ENCODE results near the gene ZNF565. TPM values are rescaled to one million over a fixed set of nuclear protein-coding genes. Genes with fewer than 3 reads are reported as not detected.
"Not testable (repeated sequence)": the region's sequence is repeated elsewhere in the genome, so short reads cannot be mapped to it uniquely, and the experiment has no call there.

ZNF565 gene
- total RNA-seq, 1 donor from 2014 or later, result 8.9 TPM

- H3K9me3 Mint-ChIP-seq, result peaks cover 3% of the 10 kb centered on the region
- no peak for DNase-seq (ENCODE audit: low spot score in 2 of 2, unreplicated experiment in 2 of 2)
- peak overlapping the region; percentile 59 for H3K4me3 Mint-ChIP-seq
- TF ChIP-seq CTCF (IDR thresholded peaks at IDR 0.05; ENCODE audit: unreplicated experiment), result no peak
- peaks cover 8% of the 10 kb centered on the region for H3K36me3 Mint-ChIP-seq
- peaks cover 12% of the 10 kb centered on the region for H3K4me1 Mint-ChIP-seq
- no peak overlapping the region for H3K27ac Mint-ChIP-seq
- peaks cover 15% of the 10 kb centered on the region for H3K27me3 Mint-ChIP-seq (ENCODE audit: low read depth)
These were observed 30.9 kb upstream of the ZNF565 start for GRCh38 chr19:36245210-36246005.

DNA sequence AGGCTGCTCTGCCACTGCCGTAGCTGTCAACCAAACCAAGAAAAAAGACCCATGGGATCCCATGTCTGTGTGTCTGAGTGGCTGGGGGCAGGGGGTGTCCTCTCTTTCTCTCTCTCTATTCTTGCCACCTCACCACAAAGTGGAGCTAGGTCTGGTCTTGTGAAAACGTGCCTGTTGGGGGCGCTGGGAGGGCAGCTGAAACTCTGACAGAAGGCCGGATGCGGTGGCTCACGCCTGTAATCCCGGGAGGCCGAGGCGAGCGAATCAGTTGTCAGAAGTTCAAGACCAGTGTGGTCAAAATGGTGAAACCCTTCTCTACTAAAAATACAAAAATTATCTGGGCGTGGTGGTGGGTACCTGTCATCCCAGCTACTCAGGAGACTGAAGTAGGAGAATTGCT is 29.6 kb upstream of the ZNF565 start:
- TF ChIP-seq CTCF (IDR thresholded peaks at IDR 0.05; ENCODE audit: unreplicated experiment), result no peak
- H3K9me3 Mint-ChIP-seq, result peaks cover 6% of the 10 kb centered on the region
- peaks cover 17% of the 10 kb centered on the region for H3K36me3 Mint-ChIP-seq
- H3K27ac Mint-ChIP-seq, result no peak overlapping the region
- DNase-seq (ENCODE audit: low spot score in 2 of 2, unreplicated experiment in 2 of 2), result no peak
- H3K27me3 Mint-ChIP-seq (ENCODE audit: low read depth), result peaks cover 15% of the 10 kb centered on the region
- no peak overlapping the region for H3K4me3 Mint-ChIP-seq
- peaks cover 12% of the 10 kb centered on the region for H3K4me1 Mint-ChIP-seq

- no peak for TF ChIP-seq CTCF (IDR thresholded peaks at IDR 0.05; ENCODE audit: unreplicated experiment)
These were observed 22.5 kb upstream of the ZNF565 start for GRCh38 chr19:36236946-36237310.

GRCh38 chr19:36236304-36236945 is 22.0 kb upstream of the ZNF565 start:
- Mint-ChIP-seq H3K4me3 (no peak overlapping the region), H3K36me3 (peaks cover 76% of the 10 kb centered on the region), H3K27me3 (ENCODE audit: low read depth) (no peaks in the 10 kb centered on the region), H3K4me1 (no peaks in the 10 kb centered on the region), H3K9me3 (peaks cover 27% of the 10 kb centered on the region), H3K27ac (no peak overlapping the region)
- TF ChIP-seq CTCF (IDR thresholded peaks at IDR 0.05; ENCODE audit: unreplicated experiment), result no peak
- DNase-seq (ENCODE audit: low spot score in 2 of 2, unreplicated experiment in 2 of 2), result no peak

More at GRCh38 chr19:36236946-36237310, 22.5 kb upstream of the ZNF565 start:
- Mint-ChIP-seq H3K27me3 (ENCODE audit: low read depth) (no peaks in the 10 kb centered on the region), H3K4me1 (no peaks in the 10 kb centered on the region), H3K36me3 (peaks cover 73% of the 10 kb centered on the region), H3K9me3 (peaks cover 27% of the 10 kb centered on the region), H3K27ac (no peak overlapping the region), H3K4me3 (no peak overlapping the region)
- DNase-seq (ENCODE audit: low spot score in 2 of 2, unreplicated experiment in 2 of 2), result no peak

- not testable (repeated sequence) for H3K4me3 Mint-ChIP-seq; DNase-seq (ENCODE audit: low spot score in 2 of 2, unreplicated experiment in 2 of 2); H3K4me1 Mint-ChIP-seq; H3K27ac Mint-ChIP-seq; H3K27me3 Mint-ChIP-seq (ENCODE audit: low read depth)
- Mint-ChIP-seq H3K36me3 (peaks cover 81% of the 10 kb centered on the region), H3K9me3 (peaks cover 25% of the 10 kb centered on the region)
These were observed 19.2 kb upstream of the ZNF565 start for GRCh38 chr19:36233626-36234025.

DNA sequence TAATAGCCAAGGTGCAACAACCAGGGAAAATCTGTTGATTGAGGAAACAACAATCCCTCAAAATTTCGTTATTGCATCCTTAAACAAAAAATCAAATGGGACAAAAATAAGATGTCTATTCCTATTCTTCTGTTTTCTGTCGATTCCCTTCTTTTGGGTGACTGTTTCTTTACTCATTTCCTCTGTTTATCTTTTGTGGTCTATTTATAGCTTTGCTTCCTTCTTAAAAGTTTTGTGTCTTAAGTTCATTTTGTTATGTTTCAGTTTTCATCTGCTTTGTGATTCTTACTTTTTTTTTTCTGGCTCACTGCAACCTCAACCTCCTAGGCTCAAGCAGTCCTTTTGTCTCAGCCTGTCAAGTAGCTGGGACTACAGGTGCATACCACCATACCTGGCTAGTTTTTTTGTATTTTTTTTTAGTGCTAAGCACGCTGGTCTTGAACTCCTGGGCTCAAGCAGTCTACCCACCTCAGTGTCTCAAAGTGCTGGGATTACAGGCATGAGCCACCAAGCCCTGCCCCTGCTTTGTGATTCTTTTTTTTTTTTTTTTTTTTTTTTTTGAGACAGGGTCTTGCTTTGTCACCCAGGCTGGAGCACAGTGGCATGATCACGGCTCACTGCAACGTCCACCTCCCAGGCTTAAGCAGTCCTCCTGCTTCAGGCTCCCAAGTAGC is 10.9 kb upstream of the ZNF565 start:
- H3K27me3 Mint-ChIP-seq (ENCODE audit: low read depth), result no peaks in the 10 kb centered on the region
- DNase-seq (ENCODE audit: low spot score in 2 of 2, unreplicated experiment in 2 of 2), result no peak
- peaks cover 45% of the 10 kb centered on the region for H3K36me3 Mint-ChIP-seq
- peaks cover 16% of the 10 kb centered on the region for H3K4me1 Mint-ChIP-seq
- no peaks in the 10 kb centered on the region for H3K9me3 Mint-ChIP-seq
- no peak overlapping the region for H3K4me3 Mint-ChIP-seq
- H3K27ac Mint-ChIP-seq, result peak overlapping the region; percentile 77
- no peak for TF ChIP-seq CTCF (IDR thresholded peaks at IDR 0.05; ENCODE audit: unreplicated experiment)

Measured in mesothelial cell of epicardium (in vitro differentiated cells).